ENCODE results near the gene CPT1A.

CPT1A gene

DNA sequence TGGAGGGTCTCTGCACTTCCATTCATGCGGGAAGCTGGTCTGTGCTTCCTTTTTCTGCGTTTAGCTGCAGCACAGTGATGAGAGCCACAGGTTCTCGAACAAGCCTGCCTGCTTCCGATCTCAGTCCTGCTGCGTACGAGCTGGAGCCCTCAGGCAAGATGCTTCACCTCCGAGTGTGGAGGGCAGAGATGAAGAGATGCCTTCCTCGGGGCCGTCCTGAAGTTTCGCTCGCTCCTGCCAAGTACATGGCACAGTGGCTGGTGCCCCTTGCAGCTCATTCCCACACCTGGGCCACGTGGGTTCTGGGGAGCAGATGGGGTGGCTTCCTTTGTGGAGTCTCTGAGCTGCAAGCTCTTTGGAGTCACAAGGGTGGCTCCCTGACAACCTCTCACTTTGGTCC lies 70.9 kb downstream of the CPT1A start:
- no peak overlapping the region for H3K27ac Mint-ChIP-seq
- peaks cover 30% of the 10 kb centered on the region for H3K4me1 Mint-ChIP-seq
- TF ChIP-seq, protein P1, sequence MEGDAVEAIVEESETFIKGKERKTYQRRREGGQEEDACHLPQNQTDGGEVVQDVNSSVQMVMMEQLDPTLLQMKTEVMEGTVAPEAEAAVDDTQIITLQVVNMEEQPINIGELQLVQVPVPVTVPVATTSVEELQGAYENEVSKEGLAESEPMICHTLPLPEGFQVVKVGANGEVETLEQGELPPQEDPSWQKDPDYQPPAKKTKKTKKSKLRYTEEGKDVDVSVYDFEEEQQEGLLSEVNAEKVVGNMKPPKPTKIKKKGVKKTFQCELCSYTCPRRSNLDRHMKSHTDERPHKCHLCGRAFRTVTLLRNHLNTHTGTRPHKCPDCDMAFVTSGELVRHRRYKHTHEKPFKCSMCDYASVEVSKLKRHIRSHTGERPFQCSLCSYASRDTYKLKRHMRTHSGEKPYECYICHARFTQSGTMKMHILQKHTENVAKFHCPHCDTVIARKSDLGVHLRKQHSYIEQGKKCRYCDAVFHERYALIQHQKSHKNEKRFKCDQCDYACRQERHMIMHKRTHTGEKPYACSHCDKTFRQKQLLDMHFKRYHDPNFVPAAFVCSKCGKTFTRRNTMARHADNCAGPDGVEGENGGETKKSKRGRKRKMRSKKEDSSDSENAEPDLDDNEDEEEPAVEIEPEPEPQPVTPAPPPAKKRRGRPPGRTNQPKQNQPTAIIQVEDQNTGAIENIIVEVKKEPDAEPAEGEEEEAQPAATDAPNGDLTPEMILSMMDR (IDR thresholded peaks at IDR 0.05) = no peak
- H3K4me3 Mint-ChIP-seq = no peak overlapping the region
- DNase-seq = no peak
- no peaks in the 10 kb centered on the region for H3K9me3 Mint-ChIP-seq
- H3K36me3 Mint-ChIP-seq (ENCODE audit: low read depth) = no peaks in the 10 kb centered on the region
- peaks cover 7% of the 10 kb centered on the region for H3K27me3 Mint-ChIP-seq (ENCODE audit: low read depth, poor library complexity)

GRCh38 chr11:68767672-68768071 lies 74.0 kb downstream of the CPT1A start:
- H3K4me3 Mint-ChIP-seq = no peak overlapping the region
- peaks cover 4% of the 10 kb centered on the region for H3K27me3 Mint-ChIP-seq (ENCODE audit: low read depth, poor library complexity)
- no peak overlapping the region for H3K27ac Mint-ChIP-seq
- no peaks in the 10 kb centered on the region for H3K36me3 Mint-ChIP-seq (ENCODE audit: low read depth)
- no peaks in the 10 kb centered on the region for H3K9me3 Mint-ChIP-seq
- DNase-seq = no peak
- TF ChIP-seq, protein P1 (IDR thresholded peaks at IDR 0.05) = no peak
- peaks cover 29% of the 10 kb centered on the region for H3K4me1 Mint-ChIP-seq

DNA sequence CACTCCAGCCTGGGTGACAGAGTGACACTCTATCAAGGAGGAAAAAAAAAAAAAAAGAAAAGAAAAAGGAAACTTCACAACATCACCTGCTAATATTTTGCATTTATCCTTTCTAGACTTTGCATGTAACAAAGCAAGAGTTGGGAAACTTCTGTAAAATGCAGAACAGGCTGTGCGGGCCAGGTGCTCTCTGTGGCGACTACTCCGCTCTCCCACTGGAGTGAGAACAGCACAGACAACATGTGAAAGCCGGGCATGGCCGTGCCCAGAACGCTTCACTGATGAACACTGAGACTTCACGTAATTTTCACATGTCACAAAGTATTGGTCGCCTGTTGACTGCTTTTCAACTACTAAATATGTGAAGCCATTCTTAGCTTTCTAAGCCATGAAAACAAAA lies 74.9 kb downstream of the CPT1A start:
- Mint-ChIP-seq H3K9me3 (no peaks in the 10 kb centered on the region), H3K27me3 (ENCODE audit: low read depth, poor library complexity) (peaks cover 4% of the 10 kb centered on the region), H3K4me1 (peaks cover 29% of the 10 kb centered on the region), H3K36me3 (ENCODE audit: low read depth) (no peaks in the 10 kb centered on the region), H3K4me3 (no peak overlapping the region), H3K27ac (no peak overlapping the region)
- TF ChIP-seq, protein P1 (IDR thresholded peaks at IDR 0.05) = no peak
- DNase-seq = no peak

DNA sequence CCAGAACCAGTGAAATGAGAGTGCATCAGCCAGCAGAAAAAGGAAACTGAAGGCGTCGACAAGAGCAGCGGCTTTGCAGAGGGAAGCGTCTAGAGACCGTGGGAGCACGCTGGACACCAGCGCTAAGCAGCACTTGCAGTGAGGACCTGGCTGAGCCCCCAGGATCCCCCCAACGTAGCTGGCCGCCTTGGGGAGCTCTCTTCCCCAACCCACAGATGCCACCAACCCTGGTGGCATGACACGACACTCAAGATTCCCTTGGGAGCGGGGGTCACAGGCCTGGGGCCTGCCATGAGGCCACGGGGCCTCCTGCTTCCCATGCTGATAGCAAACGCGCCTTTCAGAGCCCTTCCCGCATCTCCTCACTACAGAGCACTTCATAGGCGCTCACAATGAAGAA lies 77.0 kb downstream of the CPT1A start:
- Mint-ChIP-seq H3K36me3 (ENCODE audit: low read depth) (no peaks in the 10 kb centered on the region), H3K4me1 (peaks cover 22% of the 10 kb centered on the region), H3K27ac (no peak overlapping the region), H3K9me3 (no peaks in the 10 kb centered on the region), H3K27me3 (ENCODE audit: low read depth, poor library complexity) (peaks cover 7% of the 10 kb centered on the region), H3K4me3 (no peak overlapping the region)
- no peak for DNase-seq
- TF ChIP-seq, protein P1 (IDR thresholded peaks at IDR 0.05) = no peak

DNA sequence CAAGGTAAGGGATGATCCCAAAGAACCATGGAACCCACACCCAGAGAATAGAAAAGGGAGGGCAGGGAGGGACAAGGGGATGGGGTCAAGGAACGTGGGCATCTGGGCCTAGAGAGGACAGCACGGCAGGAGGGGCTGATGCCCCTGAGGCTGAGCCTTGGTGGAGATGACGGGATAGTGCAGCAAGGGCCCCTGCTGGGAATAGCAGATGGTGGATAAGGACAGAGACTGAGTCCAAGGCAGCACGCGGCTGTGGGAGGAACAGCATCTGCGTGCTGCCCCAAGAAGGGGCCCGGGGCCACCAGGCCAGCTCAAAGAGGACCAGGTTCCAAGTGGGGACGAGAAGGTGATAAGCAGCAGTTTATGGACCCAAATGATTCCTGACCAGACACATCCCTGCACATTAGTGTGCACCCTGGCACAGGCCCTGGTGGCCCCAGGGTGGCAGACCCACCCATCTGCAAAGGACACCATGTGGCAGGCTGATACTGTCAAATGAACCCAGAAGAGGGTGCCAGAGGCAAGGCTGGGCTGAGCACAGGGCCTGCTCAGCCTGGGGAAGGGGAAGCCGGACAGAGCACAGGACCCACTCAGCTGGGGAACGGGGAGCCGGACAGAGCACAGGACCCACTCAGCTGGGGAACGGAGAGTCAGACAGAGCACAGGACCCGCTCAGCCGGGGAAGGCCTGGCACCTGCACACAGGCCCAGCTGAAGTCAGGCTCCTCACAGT lies 77.6 kb downstream of the CPT1A start:
- no peak for DNase-seq
- Mint-ChIP-seq H3K9me3 (no peaks in the 10 kb centered on the region), H3K4me1 (peaks cover 22% of the 10 kb centered on the region), H3K27ac (no peak overlapping the region), H3K27me3 (ENCODE audit: low read depth, poor library complexity) (peaks cover 3% of the 10 kb centered on the region), H3K36me3 (ENCODE audit: low read depth) (no peaks in the 10 kb centered on the region), H3K4me3 (no peak overlapping the region)
- TF ChIP-seq, protein P1 (IDR thresholded peaks at IDR 0.05) = no peak

GRCh38 chr11:68763181-68763721 lies 78.5 kb downstream of the CPT1A start:
- H3K4me3 Mint-ChIP-seq = no peak overlapping the region
- peak; percentile 36 for DNase-seq
- H3K27me3 Mint-ChIP-seq (ENCODE audit: low read depth, poor library complexity) = peaks cover 3% of the 10 kb centered on the region
- H3K36me3 Mint-ChIP-seq (ENCODE audit: low read depth) = no peaks in the 10 kb centered on the region
- H3K27ac Mint-ChIP-seq = peak overlapping the region; percentile 60
- TF ChIP-seq, protein P1 (IDR thresholded peaks at IDR 0.05) = no peak
- peaks cover 22% of the 10 kb centered on the region for H3K4me1 Mint-ChIP-seq
- no peaks in the 10 kb centered on the region for H3K9me3 Mint-ChIP-seq
